HG03520 (cell line): ENCODE measurements around the gene PRRX2.
"Not testable (repeated sequence)": the region's sequence is repeated elsewhere in the genome, so short reads cannot be mapped to it uniquely, and the experiment has no call there.

ENCODE experiments used
- ATAC-seq: cut with Tn5 transposase; IDR thresholded peaks from one replicate; pipeline ENCODE4 v1.9.1; 2021; ENCODE audit warnings: mild to moderate bottlenecking, moderate library complexity; ENCODE audit not compliant: unreplicated experiment

Gene PRRX2

GRCh38 chr9:129755151-129755550, 89.7 kb downstream of the PRRX2 start:
- ATAC-seq: no peak

GRCh38 chr9:129756191-129756590, 90.7 kb downstream of the PRRX2 start:
- no peak for ATAC-seq

GRCh38 chr9:129757045-129757444, 91.6 kb downstream of the PRRX2 start:
- ATAC-seq: no peak

- ATAC-seq: no peak
Measured at GRCh38 chr9:129759319-129759718, 93.9 kb downstream of the PRRX2 start.

- ATAC-seq: no peak
Measured at GRCh38 chr9:129759804-129760502, 94.5 kb downstream of the PRRX2 start.

- ATAC-seq: not testable (repeated sequence)
Measured at GRCh38 chr9:129760784-129761183, 95.3 kb downstream of the PRRX2 start.

GRCh38 chr9:129761293-129761900, 96.0 kb downstream of the PRRX2 start:
- ATAC-seq: no peak

- ATAC-seq: no peak
Measured at GRCh38 chr9:129761901-129762369, 96.5 kb downstream of the PRRX2 start.

- not testable (repeated sequence) for ATAC-seq
Measured at GRCh38 chr9:129762370-129762984, 97.0 kb downstream of the PRRX2 start.

- no peak for ATAC-seq
Measured at GRCh38 chr9:129762985-129763926, 97.8 kb downstream of the PRRX2 start.

GRCh38 chr9:129765764-129766317, 100.4 kb downstream of the PRRX2 start:
- no peak for ATAC-seq

- no peak for ATAC-seq
Measured at GRCh38 chr9:129768486-129768885, 103.0 kb downstream of the PRRX2 start.

- no peak for ATAC-seq
Measured at GRCh38 chr9:129769669-129770068, 104.2 kb downstream of the PRRX2 start.

GRCh38 chr9:129770741-129771140, 105.3 kb downstream of the PRRX2 start:
- ATAC-seq: no peak
